ENCODE measurements around the gene RIPOR1.
"Not testable (repeated sequence)": the region's sequence is repeated elsewhere in the genome, so short reads cannot be mapped to it uniquely, and the experiment has no call there.

The RIPOR1 gene, protein sequence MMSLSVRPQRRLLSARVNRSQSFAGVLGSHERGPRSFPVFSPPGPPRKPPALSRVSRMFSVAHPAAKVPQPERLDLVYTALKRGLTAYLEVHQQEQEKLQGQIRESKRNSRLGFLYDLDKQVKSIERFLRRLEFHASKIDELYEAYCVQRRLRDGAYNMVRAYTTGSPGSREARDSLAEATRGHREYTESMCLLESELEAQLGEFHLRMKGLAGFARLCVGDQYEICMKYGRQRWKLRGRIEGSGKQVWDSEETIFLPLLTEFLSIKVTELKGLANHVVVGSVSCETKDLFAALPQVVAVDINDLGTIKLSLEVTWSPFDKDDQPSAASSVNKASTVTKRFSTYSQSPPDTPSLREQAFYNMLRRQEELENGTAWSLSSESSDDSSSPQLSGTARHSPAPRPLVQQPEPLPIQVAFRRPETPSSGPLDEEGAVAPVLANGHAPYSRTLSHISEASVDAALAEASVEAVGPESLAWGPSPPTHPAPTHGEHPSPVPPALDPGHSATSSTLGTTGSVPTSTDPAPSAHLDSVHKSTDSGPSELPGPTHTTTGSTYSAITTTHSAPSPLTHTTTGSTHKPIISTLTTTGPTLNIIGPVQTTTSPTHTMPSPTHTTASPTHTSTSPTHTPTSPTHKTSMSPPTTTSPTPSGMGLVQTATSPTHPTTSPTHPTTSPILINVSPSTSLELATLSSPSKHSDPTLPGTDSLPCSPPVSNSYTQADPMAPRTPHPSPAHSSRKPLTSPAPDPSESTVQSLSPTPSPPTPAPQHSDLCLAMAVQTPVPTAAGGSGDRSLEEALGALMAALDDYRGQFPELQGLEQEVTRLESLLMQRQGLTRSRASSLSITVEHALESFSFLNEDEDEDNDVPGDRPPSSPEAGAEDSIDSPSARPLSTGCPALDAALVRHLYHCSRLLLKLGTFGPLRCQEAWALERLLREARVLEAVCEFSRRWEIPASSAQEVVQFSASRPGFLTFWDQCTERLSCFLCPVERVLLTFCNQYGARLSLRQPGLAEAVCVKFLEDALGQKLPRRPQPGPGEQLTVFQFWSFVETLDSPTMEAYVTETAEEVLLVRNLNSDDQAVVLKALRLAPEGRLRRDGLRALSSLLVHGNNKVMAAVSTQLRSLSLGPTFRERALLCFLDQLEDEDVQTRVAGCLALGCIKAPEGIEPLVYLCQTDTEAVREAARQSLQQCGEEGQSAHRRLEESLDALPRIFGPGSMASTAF

DNA sequence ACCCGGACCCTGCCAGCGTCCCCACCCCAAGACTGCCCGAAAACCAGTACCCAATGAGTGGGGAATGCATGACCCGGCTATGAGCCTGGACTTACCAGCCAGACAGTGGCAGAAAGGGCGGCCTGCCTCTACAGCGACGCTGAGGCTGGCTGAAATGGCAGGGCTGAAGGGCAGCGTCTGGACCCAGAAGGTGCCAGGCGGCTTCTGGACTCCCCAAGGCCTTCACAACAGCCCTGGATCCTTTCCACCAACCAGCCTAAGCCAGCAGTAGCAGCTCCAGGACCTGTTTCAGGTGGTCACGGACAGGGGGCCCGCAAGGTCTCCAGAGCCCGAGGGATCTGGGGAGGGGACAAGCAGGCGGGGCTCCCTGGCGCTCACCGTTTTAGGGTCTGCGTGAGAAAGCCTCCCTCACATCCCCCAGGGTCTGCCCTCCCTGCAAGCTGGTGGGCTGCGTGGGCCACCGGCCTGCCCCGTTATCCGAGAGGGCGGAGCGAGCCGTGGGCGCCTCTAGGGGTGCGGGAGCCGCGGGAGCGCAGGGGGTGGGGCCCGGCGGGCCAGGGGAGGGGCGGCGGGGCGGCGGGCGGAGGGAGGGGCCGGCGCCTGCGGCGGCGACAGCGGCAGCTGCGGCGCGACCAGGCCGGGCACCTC, at the start of gene RIPOR1:
Gene RIPOR1 (plus strand): TSS at position 608 of the 648 bp plus-strand sequence. CDS start 9,618 bp downstream, outside the sequence.
- DNase-seq (ENCODE audit: low spot score), result peak; percentile 82

DNA sequence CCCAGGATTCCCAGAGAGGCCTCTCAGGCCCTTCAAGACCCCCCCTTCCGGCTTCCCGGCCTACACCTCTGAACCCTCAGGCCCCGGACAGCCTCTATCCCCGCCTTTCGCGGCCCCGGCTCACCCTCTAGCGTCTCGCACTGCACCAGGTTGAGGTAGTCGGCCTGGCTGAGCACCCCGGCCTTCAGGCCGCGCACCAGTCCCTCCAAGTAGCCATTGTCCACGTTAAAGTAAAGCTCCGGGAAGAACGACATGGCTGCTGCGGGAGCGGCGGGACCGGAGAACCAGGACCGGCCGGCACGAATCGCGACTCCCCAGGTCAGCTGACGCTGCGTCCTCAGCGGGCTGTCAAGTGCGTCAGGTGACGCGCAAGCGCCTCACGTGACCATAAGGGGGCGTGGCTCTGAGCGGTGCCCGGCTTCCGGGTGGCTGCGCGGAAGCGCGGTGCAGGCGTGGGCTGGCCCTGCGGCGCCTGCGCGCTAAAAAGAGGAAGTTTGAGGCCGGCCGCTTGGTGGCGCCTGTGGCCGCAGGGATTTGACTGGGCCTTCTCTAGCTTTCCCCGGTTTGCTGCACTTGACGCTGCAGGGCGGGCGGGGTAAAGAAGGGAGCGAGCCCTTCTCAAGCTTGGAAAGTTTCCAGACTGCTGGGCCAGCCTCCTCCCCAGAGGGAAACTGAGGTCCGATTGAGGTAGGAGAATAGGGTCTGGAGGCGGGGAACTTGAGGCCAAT, 47.6 kb upstream of the RIPOR1 start, which contains the start of gene ATP6V0D1:
Gene ATP6V0D1 (minus strand): TSS at position 325 of the 728 bp plus-strand sequence. CDS start 71 bp downstream, at position 254.
- peak; percentile 99 for DNase-seq (ENCODE audit: low spot score)

GRCh38 chr16:67481561-67482232, 46.9 kb upstream of the RIPOR1 start:
- no peak for DNase-seq (ENCODE audit: low spot score)

GRCh38 chr16:67482233-67482924, 46.2 kb upstream of the RIPOR1 start:
- DNase-seq (ENCODE audit: low spot score), result no peak

DNA sequence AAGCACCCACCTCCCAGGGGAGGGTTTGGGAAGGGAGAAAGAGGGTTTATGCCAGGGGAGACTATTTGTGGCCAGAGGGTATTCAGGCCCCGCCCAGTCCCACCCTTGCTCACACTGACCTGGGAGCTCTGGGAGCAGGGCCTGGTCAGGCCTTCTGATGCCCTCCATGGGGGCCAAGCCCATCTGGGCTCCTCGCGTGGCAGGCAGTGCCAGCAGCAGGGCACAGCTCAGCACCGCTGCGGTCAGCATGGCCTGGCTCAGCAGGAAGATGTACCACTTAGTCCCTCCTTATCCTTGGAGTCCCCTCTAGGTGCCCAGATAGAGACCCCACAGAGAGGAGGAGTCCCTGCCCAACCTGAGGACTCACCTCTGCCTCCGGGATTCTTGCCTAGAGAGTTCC, 45.5 kb upstream of the RIPOR1 start, which contains the start of gene AGRP:
Gene AGRP (minus strand): TSS at position 398 of the 400 bp plus-strand sequence. CDS start 149 bp downstream, at position 249.
- no peak for DNase-seq (ENCODE audit: low spot score)

DNA sequence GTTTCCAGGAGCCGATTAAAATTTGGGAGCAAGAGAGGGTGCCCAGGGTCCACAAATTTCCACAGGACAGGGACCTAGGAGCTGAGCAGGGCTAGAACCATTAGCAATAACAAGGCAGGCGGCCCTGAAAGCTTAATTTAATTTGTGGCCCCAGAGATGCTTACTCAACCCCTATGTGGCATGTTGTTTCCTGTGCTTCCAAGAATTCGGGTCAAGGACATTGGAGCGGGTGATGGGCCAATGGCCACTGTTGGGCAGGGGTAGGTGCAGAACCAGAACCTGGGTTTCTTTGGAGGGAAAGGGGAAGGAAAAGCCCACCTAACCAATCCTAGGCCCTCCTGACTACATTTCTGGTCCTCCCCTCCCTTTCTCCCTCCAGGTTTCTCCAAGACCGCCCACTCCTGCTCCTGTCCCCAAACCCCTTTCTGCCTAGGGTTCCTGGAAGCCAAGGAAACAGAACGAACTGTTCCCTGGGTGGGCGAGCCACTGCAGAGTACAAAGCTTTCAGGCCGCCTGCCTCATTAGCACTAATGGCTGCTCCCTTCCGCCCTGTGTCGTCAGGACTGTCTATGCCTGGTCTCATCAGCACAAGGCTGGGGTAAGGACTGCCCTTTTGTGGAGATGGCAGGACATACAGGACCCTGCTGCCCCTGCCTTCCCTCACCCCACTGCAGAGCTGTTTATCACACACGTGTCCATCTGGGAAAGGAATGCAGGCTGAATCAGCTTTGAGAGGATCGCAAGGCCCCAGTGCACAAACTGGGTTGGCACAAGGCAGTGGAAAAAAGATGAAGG, 44.7 kb upstream of the RIPOR1 start:
- DNase-seq (ENCODE audit: low spot score), result no peak

DNA sequence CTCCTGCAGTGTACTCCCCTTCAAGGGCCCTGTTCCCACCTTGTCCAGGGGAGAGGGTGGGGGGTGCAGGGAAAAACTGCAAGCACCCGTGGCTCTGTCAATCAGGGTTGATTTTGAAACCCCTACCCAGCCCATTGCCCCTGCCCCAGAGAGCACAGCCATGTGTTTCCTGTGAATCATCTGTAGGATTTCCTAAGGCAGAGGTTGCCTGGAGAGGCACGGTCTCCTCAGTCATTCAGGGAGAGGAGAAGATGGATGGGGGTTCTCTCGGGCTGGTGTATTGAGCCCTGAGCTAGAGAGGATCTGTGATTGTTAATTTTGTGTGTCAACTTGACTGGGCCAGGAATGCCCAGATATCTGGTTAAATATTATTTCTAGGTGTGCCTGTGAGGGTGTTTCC, 41.8 kb upstream of the RIPOR1 start:
- DNase-seq (ENCODE audit: low spot score), result no peak

DNA sequence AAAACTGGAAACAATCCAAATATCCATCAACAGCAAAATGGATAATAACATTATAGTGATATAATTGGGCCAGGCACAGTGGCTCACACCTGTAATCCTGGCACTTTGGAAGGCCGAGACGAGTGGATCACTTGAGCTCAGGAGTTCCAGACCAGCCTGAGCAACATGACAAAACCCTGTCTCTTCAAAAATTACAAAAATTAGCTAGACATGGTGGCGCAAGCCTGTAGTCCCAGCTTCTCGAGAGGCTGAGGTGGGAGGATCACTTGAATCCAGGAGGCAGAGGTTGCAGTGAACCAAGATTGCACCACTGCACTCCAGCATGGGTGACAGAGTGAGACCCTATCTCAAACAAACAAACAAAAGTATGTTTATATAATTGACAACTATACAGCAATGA, 41.1 kb upstream of the RIPOR1 start:
- not testable (repeated sequence) for DNase-seq (ENCODE audit: low spot score)

- DNase-seq (ENCODE audit: low spot score), result no peak
Measured at GRCh38 chr16:67489401-67490083, 39.1 kb upstream of the RIPOR1 start.

GRCh38 chr16:67490335-67491096, 38.1 kb upstream of the RIPOR1 start:
- no peak for DNase-seq (ENCODE audit: low spot score)

GRCh38 chr16:67499106-67499505, 29.5 kb upstream of the RIPOR1 start:
- peak; percentile 51 for DNase-seq (ENCODE audit: low spot score)

GRCh38 chr16:67504031-67505021, 24.3 kb upstream of the RIPOR1 start:
- DNase-seq (ENCODE audit: low spot score), result no peak

DNA sequence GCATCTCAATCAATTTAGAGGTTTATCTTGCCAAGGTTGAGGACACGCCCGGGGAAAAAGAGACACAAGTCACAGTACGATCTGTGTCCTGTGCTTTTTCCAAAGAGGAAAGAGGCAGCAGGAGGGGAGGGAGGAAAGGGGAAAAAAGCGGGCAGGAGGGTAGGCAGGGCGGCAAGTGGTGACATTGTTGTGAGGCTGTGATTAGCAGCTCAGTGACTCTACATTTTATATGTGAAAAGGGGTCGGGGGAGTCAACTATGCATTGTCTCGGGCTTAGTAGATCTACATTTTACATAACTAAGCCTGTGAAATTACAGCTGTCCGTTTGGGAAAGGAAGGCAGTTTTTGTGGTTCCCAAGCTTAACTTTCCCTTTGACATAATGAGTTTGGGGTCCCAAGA, 22.2 kb upstream of the RIPOR1 start:
- no peak for DNase-seq (ENCODE audit: low spot score)

DNA sequence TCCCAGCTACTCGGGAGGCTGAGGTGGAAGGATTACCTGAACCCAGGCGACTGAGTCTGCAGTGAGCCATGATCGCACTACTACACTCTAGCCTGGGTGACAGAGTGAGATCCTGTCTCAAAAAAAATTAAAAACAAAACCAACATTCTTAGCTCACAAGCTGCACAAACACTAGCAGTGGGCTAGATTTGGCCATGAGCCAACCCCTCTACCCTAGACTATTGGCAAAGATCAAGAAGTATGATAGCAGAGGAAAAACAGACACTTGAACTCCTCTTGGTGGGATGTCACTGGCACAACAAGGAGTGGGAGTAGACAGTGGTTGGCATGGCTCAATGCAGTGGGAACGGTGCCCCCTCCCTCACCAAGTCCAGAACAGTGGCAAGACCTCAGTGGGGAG, 19.6 kb upstream of the RIPOR1 start:
- no peak for DNase-seq (ENCODE audit: low spot score)

GRCh38 chr16:67513892-67514291, 14.7 kb upstream of the RIPOR1 start:
- DNase-seq (ENCODE audit: low spot score), result not testable (repeated sequence)

DNA sequence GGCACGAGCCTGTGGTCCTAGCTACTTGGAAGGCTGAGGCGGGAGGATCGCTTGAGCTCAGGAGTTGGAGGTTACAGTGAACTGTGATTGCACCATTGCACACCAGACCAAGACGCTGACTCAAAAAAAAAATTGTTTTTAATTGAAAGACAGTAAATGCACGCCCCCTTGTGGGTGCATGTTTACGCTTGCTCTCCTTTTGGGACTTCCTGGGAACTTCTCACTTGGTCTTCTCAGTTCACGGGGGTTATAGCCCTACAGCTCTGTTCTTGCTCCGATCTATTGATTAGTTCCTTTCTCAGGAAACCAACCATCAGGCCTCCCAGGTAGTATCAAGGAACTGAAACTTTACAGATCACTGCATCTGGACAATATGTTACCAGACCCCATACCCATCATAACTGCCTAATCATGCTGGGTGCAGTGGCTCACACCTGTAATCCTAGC, 14.2 kb upstream of the RIPOR1 start:
- DNase-seq (ENCODE audit: low spot score), result peak; percentile 66
